ENCODE results near the gene FLRT1.

The FLRT1 gene

GRCh38 chr11:64072403-64072802, 36.7 kb downstream of the FLRT1 start:
- TF ChIP-seq, protein P1, sequence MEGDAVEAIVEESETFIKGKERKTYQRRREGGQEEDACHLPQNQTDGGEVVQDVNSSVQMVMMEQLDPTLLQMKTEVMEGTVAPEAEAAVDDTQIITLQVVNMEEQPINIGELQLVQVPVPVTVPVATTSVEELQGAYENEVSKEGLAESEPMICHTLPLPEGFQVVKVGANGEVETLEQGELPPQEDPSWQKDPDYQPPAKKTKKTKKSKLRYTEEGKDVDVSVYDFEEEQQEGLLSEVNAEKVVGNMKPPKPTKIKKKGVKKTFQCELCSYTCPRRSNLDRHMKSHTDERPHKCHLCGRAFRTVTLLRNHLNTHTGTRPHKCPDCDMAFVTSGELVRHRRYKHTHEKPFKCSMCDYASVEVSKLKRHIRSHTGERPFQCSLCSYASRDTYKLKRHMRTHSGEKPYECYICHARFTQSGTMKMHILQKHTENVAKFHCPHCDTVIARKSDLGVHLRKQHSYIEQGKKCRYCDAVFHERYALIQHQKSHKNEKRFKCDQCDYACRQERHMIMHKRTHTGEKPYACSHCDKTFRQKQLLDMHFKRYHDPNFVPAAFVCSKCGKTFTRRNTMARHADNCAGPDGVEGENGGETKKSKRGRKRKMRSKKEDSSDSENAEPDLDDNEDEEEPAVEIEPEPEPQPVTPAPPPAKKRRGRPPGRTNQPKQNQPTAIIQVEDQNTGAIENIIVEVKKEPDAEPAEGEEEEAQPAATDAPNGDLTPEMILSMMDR (IDR thresholded peaks at IDR 0.05; ENCODE audit: low read depth, low read length): no peak
- H3K4me1 ChIP-seq: peaks cover 13% of the 10 kb centered on the region
- DNase-seq: no peak
- H3K27me3 ChIP-seq: no peaks in the 10 kb centered on the region
- no peaks in the 10 kb centered on the region for H3K9me3 ChIP-seq
- H3K4me3 ChIP-seq (ENCODE audit: low read depth, low read length): no peak overlapping the region
- H3K36me3 ChIP-seq: no peaks in the 10 kb centered on the region

- Histone ChIP-seq H3K9me3 (no peaks in the 10 kb centered on the region), H3K4me3 (ENCODE audit: low read depth, low read length) (no peak overlapping the region), H3K27me3 (no peaks in the 10 kb centered on the region), H3K36me3 (no peaks in the 10 kb centered on the region), H3K4me1 (peaks cover 18% of the 10 kb centered on the region)
- DNase-seq: no peak
- TF ChIP-seq, protein P1 (IDR thresholded peaks at IDR 0.05; ENCODE audit: low read depth, low read length): no peak
Observed at GRCh38 chr11:64072871-64073270, 37.1 kb downstream of the FLRT1 start.

DNA sequence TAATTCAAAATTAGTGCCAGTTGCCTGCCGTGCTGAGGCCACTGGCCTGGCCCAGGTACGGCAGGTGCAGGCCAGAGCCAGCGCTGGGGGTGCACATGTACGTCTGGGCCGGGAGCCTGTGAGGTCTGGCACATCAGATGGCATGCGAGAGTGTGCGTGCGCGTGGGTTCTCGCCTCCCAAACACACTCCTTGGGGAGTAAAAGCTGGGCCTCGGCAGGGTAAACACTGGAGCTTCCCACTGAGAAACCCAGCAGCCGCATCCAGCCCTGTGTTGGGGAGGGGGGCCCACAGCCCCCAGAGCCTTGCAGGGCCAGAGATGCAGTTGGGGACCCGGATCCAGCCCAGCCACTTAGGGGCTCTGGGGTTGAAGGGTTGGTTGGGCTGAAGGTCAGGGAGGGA, 37.8 kb downstream of the FLRT1 start:
- no peaks in the 10 kb centered on the region for H3K36me3 ChIP-seq
- no peaks in the 10 kb centered on the region for H3K27me3 ChIP-seq
- H3K9me3 ChIP-seq: no peaks in the 10 kb centered on the region
- TF ChIP-seq, protein P1 (IDR thresholded peaks at IDR 0.05; ENCODE audit: low read depth, low read length): no peak
- peaks cover 21% of the 10 kb centered on the region for H3K4me1 ChIP-seq
- no peak overlapping the region for H3K4me3 ChIP-seq (ENCODE audit: low read depth, low read length)
- DNase-seq: no peak

DNA sequence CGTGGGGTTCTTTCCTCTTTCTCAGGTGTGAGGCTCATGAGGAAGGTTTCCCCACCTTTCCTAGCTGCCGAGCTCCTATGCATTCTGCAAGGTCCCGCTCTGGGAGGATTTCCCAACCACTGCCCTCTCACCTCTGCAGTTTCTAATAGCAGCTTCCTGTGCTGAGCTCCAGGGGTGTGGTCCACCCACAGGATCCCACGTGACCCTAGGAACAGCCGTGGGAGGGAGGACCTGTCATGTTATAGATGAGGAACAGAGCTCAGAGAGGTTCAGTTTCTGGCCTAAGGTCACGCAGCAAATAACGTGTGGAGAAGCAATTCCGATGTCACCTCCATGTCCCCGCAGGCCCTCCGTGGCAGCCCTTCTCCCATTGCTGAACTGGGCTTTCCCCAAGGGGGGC, 38.5 kb downstream of the FLRT1 start:
- no peaks in the 10 kb centered on the region for H3K36me3 ChIP-seq
- no peaks in the 10 kb centered on the region for H3K27me3 ChIP-seq
- H3K4me1 ChIP-seq: peaks cover 18% of the 10 kb centered on the region
- TF ChIP-seq, protein P1 (IDR thresholded peaks at IDR 0.05; ENCODE audit: low read depth, low read length): no peak
- no peaks in the 10 kb centered on the region for H3K9me3 ChIP-seq
- no peak overlapping the region for H3K4me3 ChIP-seq (ENCODE audit: low read depth, low read length)
- no peak for DNase-seq

GRCh38 chr11:64076758-64077157, 41.0 kb downstream of the FLRT1 start:
- no peaks in the 10 kb centered on the region for H3K9me3 ChIP-seq
- no peaks in the 10 kb centered on the region for H3K27me3 ChIP-seq
- no peak overlapping the region for H3K4me3 ChIP-seq (ENCODE audit: low read depth, low read length)
- no peak for DNase-seq
- H3K4me1 ChIP-seq: peaks cover 15% of the 10 kb centered on the region
- TF ChIP-seq, protein P1 (IDR thresholded peaks at IDR 0.05; ENCODE audit: low read depth, low read length): no peak
- H3K36me3 ChIP-seq: no peaks in the 10 kb centered on the region

DNA sequence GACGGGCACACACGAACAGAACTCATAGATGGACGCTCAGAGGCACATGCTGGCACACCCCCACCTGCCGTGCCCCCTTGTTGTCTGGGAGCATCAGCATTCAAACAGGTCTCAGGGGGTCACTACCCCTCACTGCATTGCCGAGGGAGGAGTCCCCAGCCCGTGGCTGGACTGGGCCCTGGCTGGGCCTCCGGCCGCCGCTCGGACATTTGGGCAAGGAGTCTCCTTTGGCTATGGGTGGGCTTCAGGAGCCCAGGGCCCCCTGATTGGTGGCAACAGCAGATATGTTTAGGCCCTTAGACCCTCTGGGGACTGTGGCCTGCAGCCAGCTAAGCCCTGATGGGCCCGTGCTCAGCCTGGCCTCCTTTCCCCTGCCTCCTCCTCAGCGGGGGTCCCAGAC, 41.9 kb downstream of the FLRT1 start:
- Histone ChIP-seq H3K27me3 (no peaks in the 10 kb centered on the region), H3K4me3 (ENCODE audit: low read depth, low read length) (no peak overlapping the region), H3K36me3 (no peaks in the 10 kb centered on the region), H3K4me1 (peaks cover 15% of the 10 kb centered on the region), H3K9me3 (no peaks in the 10 kb centered on the region)
- TF ChIP-seq, protein P1 (IDR thresholded peaks at IDR 0.05; ENCODE audit: low read depth, low read length): no peak
- no peak for DNase-seq
